ENCODE measurements around the gene SLC39A6. TPM values are rescaled to one million over a fixed set of nuclear protein-coding genes. Genes with fewer than 3 reads are reported as not detected.

The SLC39A6 gene
- total and polyA plus RNA-seq, 2 donors (not counting 3 experiments of a cell fraction or from before 2014, with no cell fraction given): 13.8 to 23.1 TPM

DNA sequence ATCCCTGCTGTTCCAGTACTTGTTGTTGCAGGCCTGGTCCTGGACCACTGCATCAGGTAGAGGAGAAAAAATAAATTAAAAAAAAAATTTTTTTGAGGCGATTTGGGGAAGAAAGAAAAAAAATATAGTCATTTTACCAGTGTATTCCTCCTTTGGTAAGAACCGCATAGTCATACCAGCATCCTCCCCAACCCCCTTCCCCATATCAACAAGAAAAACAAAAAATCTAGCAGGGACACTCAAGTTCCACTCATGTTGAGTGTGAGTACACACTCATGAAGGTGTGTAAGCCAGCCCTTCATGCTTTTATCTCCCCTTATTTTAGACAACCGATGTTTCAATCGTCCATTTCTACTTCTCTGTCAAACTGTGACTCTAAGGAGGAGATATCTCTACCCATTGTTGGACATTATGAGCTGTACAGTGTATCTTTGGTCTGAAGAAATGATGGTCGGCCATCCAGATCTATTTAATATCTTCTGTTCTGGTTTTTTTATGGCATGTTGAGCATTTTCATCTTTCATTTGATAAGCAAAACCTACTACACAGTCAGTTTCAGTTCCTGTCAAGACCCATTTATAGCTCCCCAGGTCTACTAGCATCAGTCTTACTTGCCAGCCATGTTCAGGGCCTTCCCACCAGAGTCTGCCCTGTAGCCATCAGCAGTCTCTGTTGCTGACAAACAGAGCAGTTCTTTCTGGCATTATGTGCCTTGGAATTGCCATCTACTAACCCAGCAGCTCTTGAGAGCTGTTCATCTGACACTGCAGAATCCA lies 20.6 kb upstream of the SLC39A6 start:
- no peaks in the 10 kb centered on the region for H4K20me1 ChIP-seq (replicated peaks; ENCODE audit: control insufficient read depth, extremely low read depth, insufficient read depth, low read length)
- dilution Hi-C loops (cut with MboI; ENCODE audit: extremely low pct_ligation_motif_present, low sequenced_read_pairs) (no loop called here), intact Hi-C loops (cut with micrococcal nuclease) (no loop called here)
- peaks cover 12 to 13% of the 10 kb centered on the region in 2 experiments for H3K36me3 ChIP-seq (ENCODE audit: control insufficient read depth in 2 of 2, extremely low read depth in 1 of 2, insufficient read depth in 2 of 2, low read length in 2 of 2)
- TF ChIP-seq EZH2 (IDR thresholded peaks at IDR 0.05; ENCODE audit: borderline replicate concordance, low read depth, low read length, severe bottlenecking): no peak
- no peak for TF ChIP-seq FOS (IDR thresholded peaks at IDR 0.05; ENCODE audit: borderline replicate concordance, insufficient read depth, low read length)
- TF ChIP-seq POLR2AphosphoS5 (IDR thresholded peaks at IDR 0.05; ENCODE audit: insufficient read depth, low read depth, low read length): no peak
- H3K4me3 ChIP-seq (replicated peaks in 1 of 3; ENCODE audit: insufficient read depth in 1 of 3, low read depth in 1 of 3, low read length in 3 of 3): no peak overlapping the region
- H3K27me3 ChIP-seq (ENCODE audit: control insufficient read depth in 2 of 2, insufficient read depth in 2 of 2, low read length in 2 of 2): no peaks in the 10 kb centered on the region
- no peak overlapping the region for H3K27ac ChIP-seq (ENCODE audit: insufficient read depth, low read depth, low read length)
- no peaks in the 10 kb centered on the region for H3K79me2 ChIP-seq (ENCODE audit: control insufficient read depth, insufficient read depth, low read length)
- H2AFZ ChIP-seq (ENCODE audit: low read depth, low read length): no peak overlapping the region
- no peak overlapping the region for H3K4me2 ChIP-seq (ENCODE audit: insufficient read depth, low read length)
- no peaks in the 10 kb centered on the region for H3K9me1 ChIP-seq (replicated peaks; ENCODE audit: control insufficient read depth, extremely low read depth, insufficient read depth, low read length)
- BruUV-seq (replicated peaks): no TSS peak
- H3K4me1 ChIP-seq (ENCODE audit: control insufficient read depth, extremely low read depth, insufficient read depth, low read length): no peaks in the 10 kb centered on the region
- POLR2A ChIA-PET: no interaction called here
- FAIRE-seq: no peak
- H3K9me3 ChIP-seq (replicated peaks; ENCODE audit: control insufficient read depth, insufficient read depth, low read length): no peaks in the 10 kb centered on the region
- no peak for DNase-seq (ENCODE audit: low read depth, low spot score)
- H3K9ac ChIP-seq (replicated peaks; ENCODE audit: extremely low read depth, insufficient read depth, low read length): no peak overlapping the region
- CTCF ChIA-PET: interaction anchor here (0.6 to 2.1 kb wide), 4 partner anchors 23 to 135 kb away, joined by 3 to 5 read pairs (median 4); partner anchors contain the start of gene MOCOS

DNA sequence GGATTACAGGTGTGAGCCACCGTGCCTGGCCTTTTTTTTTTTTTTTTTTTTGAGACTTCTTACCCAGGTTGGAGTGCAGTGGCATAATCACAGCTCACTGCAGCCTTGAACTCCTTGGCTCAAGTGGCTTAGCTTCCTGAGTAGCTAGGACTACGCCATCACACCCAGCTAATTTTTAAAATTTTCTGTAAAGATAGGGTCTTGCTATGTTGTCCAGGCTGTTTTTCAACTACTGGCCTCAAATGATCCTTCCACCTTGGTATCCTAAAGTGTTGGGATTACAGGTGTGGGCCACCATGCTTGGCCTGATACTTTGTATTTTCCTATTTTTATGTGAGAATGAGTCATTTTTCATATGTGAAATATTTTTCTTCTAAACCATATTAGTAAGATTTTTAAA lies 14.3 kb upstream of the SLC39A6 start:
- POLR2A ChIA-PET: no interaction called here
- CTCF ChIA-PET: interaction anchor here (0.7 to 0.9 kb wide), 2 partner anchors 33 to 141 kb away, joined by 3 read pairs; no protein-coding TSS in a partner anchor
- Histone ChIP-seq H3K79me2 (ENCODE audit: control insufficient read depth, insufficient read depth, low read length) (no peaks in the 10 kb centered on the region), H3K36me3 (ENCODE audit: control insufficient read depth in 2 of 2, extremely low read depth in 1 of 2, insufficient read depth in 2 of 2, low read length in 2 of 2) (peaks cover 9 to 22% of the 10 kb centered on the region in 2 experiments), H4K20me1 (replicated peaks; ENCODE audit: control insufficient read depth, extremely low read depth, insufficient read depth, low read length) (no peaks in the 10 kb centered on the region), H3K27me3 (ENCODE audit: control insufficient read depth in 2 of 2, insufficient read depth in 2 of 2, low read length in 2 of 2) (no peaks in the 10 kb centered on the region), H3K4me1 (ENCODE audit: control insufficient read depth, extremely low read depth, insufficient read depth, low read length) (no peaks in the 10 kb centered on the region), H3K9me1 (replicated peaks; ENCODE audit: control insufficient read depth, extremely low read depth, insufficient read depth, low read length) (no peaks in the 10 kb centered on the region), H3K9ac (replicated peaks; ENCODE audit: extremely low read depth, insufficient read depth, low read length) (no peak overlapping the region), H2AFZ (ENCODE audit: low read depth, low read length) (no peak overlapping the region), H3K9me3 (replicated peaks; ENCODE audit: control insufficient read depth, insufficient read depth, low read length) (no peaks in the 10 kb centered on the region), H3K27ac (ENCODE audit: insufficient read depth, low read depth, low read length) (no peak overlapping the region), H3K4me3 (replicated peaks in 1 of 3; ENCODE audit: insufficient read depth in 1 of 3, low read depth in 1 of 3, low read length in 3 of 3) (no peak overlapping the region), H3K4me2 (ENCODE audit: insufficient read depth, low read length) (no peak overlapping the region)
- DNase-seq (ENCODE audit: low read depth, low spot score) (no peak), FAIRE-seq (no peak)
- intact Hi-C loops (cut with micrococcal nuclease): no loop called here
- no peak for TF ChIP-seq EZH2 (IDR thresholded peaks at IDR 0.05; ENCODE audit: borderline replicate concordance, low read depth, low read length, severe bottlenecking)
- TF ChIP-seq GATA2 (IDR thresholded peaks at IDR 0.05; ENCODE audit: insufficient read depth, insufficient read length, low read depth, low read length): no peak
- TF ChIP-seq POLR2A (IDR thresholded peaks at IDR 0.05; ENCODE audit: low read depth, low read length): no peak
- no peak for TF ChIP-seq JUN (IDR thresholded peaks at IDR 0.05; ENCODE audit: borderline replicate concordance, insufficient read depth, insufficient read length, low read depth)
- TF ChIP-seq MYC (IDR thresholded peaks at IDR 0.05; ENCODE audit: low read depth, low read length): no peak
- no peak for TF ChIP-seq POLR2AphosphoS5 (IDR thresholded peaks at IDR 0.05; ENCODE audit: insufficient read depth, low read depth, low read length)
- dilution Hi-C loops (cut with MboI; ENCODE audit: extremely low pct_ligation_motif_present, low sequenced_read_pairs): no loop called here
- BruUV-seq (replicated peaks): no TSS peak
